Hematopoietic multipotent progenitor cell treated with erythropoietin and hydrocortisone succinate and interleukin-3 and kit ligand, for 17 days (in vitro differentiated cells): ENCODE data around the gene MIA2.
"Not testable (repeated sequence)": the region's sequence is repeated elsewhere in the genome, so short reads cannot be mapped to it uniquely, and the experiment has no call there.

Source experiments
- DNase-seq: peaks from one replicate; pipeline ENCODE4 v3.0.0-alpha.2; 2015; ENCODE audit warnings: low spot score

The MIA2 gene

DNA sequence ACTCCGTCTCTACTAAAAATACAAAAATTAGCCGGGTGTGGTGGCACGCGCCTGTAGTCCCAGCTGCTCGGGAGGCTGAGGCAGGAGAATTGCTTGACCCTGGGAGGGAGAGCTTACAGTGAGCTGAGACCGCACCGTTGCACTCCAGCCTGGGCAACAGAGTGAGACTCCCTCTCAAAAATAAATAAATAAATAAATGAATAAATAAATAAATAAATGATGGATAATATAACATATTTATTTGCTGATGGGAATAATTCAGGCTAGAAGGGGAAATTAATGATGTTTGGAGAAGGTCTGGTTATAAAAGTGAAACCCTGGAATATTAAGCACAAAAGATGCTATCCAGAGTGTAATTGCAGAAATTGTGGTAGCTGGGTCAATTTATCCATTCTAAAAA, 107.4 kb downstream of the MIA2 start:
- DNase-seq = not testable (repeated sequence)

DNA sequence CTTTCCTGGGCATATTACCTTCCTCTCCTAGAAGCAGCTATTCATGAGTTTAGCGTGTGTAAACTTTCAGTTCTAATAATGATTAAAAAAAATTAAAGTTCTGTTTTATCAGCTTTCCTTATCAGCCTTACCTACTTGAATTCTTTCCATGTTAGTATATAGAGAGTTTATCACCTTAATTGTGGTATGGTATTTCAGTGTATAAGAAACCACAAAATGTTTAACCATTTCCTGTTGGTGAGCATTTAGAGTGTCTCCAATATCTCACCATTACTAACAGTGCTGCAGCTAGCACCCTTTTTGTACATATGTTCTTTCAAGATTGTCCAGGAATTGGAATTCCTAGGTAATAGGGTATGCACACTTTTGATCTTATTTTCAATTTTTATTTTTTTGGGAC, 109.1 kb downstream of the MIA2 start:
- DNase-seq = no peak

DNA sequence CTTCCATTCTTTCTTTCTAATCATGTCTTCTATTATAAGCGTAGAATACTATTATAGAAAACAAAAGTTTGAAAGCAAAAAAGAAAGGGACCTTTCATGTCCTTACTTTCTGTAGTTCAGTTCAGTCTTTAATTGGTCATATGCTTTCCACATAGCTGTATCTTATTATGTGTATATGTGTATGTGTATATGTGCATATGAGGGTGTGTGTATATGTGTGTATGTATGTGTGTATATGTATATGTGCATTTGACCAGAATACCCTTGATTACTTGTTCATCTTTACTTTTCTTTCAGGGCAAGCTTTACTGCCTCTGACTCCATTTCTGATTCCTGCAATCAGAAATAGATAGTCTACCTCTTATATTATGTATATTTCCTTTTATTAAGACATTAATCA, 109.9 kb downstream of the MIA2 start:
- no peak for DNase-seq

DNA sequence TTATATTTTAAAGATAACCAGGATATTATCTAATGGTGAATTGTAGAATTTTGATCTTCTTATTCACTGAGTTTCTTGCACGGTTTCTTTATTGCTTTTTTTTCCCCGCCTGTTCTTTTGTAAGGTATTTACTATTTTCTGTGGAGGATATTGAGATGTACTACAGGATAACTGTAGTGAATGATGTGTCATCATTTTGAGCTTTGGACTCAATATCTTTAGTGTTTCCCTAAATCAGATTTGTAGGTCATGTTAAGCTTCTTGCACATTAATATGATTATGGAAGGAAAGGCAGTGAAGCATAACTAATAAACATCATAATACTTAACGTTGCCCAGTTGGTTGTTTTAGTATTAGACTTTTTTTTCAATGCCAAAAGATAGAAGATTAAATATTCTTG, 117.2 kb downstream of the MIA2 start:
- no peak for DNase-seq

DNA sequence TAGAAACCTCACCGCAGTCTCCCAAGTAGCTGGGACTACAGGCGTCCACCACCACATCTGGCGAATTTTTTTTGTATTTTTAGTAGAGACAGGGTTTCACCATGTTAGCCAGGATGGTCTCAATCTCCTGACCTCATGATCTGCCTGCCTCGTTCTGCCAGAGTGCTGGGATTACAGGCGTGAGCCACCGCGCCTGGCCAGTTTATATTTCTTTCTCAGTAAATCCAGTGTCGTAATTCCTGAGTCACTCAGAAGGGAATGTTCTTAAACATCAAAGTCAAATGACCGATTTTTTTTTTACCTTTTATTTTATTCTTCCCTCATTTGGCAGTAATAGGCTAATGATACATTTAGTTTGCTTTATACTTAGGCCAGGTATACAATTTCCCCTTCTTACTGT, 118.0 kb downstream of the MIA2 start:
- no peak for DNase-seq

DNA sequence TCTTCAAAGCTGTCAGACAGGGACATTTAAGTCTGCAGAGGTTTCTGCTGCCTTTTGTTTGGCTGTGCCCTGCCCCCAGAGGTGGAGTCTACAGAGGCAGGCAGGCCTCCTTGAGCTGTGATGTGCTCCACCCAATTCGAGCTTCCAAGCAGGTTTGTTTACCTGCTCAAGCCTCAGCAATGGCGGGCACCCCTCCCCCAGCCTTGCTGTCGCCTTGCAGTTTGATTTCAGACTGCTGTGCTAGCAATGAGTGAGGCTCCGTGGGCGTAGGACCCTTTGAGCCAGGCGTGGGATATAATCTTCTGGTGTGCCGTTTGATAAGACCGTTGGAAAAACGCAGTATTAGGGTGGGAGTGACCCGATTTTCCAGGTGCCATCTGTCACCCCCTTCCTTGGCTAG, 125.4 kb downstream of the MIA2 start:
- not testable (repeated sequence) for DNase-seq

DNA sequence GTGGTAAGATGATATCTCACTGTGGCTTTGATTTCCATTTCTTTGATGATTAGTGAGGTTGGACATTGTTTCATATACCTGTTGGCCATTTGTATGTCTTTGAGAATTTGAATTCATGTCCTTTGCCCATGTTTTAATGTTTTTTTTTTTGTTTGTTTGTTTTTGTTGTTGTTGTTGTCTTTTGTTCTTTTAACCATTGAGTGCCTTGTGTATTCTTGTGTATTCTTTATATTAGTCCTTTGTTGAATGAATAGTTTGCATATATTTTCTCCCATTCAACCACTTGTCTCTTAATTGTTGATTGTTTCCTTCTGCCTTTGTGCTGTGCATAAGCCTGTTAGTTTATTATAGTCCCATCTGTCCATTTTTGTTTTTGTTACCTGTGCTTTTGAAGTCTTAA, 126.6 kb downstream of the MIA2 start:
- no peak for DNase-seq

DNA sequence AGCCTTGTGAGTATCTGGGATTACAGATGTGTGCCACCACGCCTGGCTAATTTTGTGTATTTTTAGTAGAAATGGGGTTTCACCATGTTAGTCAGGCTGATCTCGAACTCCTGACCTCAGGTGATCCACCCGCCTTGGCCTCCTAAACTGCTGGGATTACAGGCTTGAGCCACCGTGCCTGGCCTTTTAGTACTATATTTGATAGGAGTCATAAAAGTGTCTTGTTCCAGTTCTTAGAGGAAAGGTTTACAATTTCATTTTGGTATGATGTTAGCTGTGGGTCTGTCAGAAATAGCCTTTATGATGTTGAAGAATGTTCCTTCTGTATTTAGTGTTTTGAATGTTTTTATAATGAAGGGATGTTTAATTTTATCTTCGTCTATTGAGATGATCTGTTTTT, 127.8 kb downstream of the MIA2 start:
- not testable (repeated sequence) for DNase-seq

DNA sequence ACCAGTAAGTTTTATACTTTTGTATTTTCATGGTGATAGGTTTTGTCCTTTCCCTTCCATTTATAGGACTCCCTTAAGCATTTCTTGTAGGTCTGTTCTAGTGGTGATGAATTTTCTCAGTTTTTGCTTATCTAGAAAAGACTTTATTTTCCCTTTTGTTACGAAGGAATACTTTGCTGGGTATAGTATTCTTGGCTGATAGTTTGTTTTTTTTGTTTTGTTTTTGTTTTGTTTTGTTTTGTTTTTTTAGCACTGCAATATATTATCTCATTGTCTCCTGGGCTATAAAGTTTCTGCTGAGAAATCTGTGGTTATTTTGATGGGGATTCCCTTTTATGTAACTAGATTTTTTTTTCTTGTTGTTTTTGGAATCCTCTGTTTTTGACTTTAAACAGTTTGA, 130.8 kb downstream of the MIA2 start:
- DNase-seq = no peak

DNA sequence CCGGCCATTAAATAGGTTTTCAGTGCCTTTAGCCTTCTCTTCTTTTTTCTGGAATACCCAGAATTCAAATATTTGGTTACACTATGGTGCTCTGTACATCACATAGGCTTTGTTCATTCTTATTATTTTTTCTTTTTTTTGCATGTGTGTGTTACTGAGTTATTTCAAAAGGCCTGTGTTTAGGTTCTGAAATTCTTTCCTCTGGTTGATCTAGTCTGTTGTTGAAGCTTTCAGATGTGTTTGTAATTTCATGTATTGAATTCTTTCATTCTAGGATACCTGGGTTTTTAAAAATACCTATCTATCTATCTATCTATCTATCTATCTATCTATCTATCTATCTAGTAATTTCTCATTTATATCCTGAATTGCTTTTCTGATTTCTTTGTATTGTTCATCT, 131.6 kb downstream of the MIA2 start:
- DNase-seq = no peak

DNA sequence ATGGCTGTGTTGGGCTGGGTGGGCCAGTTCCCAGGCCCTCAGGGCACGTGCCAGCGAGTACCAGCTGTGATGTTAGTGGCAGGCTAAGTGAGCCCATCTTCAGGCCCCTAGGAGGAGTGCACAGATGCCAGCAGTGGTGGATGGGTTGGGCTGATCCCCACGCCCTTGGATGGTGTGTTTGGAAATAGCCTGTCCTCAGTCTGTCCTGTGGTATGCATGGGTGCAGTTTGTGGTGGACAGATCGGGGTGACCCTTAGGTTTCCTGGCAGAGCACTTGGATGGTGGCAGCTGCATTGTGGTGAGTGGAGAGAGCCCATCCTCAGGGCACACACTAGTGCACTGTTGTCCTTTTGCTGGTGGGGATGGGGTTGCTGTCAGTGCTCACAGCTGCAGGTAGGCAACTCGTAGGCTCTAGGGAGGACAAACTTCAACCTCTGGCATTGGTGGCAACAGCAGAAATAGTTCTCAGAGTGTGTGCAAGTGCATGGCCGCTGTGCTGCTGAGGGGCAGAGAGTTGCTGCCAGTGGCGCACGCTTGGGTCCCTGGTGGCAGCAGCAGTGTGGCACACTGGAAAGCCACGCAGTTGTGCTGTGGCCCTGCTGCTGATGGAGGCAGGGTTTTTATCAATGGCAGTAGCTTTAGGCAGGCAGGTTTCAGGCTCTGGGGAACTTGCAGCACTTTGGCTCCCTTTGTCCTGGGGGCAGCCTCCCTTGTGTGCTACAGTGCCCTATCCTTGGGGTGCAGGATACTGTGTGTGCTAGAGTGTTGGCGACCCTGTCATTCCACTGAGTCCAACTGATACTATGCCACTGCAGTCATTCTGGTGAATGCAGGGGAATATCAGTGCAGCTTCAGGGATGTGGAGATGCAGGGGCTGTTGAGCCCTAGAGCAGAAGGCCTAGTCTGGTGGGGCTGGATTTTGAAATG, 133.0 kb downstream of the MIA2 start:
- DNase-seq = no peak

DNA sequence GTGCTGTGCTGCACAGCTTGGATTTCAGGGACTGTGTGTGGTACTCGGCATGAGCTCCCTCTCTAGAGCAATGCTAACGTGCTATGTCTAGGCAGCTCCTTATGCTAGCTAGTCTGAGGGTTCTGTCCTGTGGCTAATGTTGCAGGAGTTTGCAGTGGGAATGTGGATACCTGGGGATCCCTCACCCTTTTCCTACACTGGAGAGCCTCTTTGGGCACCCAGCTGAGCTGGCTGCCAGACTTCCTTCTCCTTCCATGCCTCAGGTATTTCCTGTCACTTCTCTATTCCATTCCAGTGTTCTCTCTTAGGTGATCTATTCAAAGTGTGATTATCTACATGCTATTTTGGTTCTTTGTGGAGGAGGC, 133.7 kb downstream of the MIA2 start:
- no peak for DNase-seq

DNA sequence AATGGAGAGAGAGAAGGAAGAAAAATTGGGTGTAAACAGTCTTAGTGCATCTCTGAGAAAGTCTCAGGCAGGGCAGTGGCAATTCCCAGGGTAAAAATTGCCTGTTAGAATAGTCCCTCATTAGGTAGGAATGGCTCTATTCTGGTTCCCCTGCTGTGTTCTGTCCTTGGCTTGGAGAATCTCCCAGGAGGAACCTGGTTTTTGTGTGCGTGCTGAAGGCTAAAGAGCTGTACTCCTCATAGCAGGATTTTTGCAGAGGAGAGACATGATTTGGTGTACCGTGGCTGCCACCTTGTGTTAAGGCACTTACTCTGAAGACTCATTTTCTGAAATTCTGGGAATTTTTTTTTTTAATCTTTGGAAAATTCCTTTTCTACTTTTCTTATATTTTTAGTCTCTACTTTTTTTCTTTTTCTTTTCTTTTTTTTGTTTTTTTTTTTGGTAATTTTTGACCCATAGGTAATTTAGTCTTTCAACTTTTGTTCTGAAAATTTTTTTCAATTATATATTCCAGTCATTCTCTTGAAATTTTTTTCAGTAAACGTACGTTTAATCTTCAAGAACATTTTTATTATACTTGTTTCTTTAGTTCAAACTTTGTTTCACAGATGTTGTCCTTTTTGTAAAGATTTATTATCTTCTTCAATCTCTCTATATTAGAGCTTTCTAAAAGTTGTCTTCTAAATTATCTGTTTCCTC, 134.7 kb downstream of the MIA2 start:
- DNase-seq = peak; percentile 49

DNA sequence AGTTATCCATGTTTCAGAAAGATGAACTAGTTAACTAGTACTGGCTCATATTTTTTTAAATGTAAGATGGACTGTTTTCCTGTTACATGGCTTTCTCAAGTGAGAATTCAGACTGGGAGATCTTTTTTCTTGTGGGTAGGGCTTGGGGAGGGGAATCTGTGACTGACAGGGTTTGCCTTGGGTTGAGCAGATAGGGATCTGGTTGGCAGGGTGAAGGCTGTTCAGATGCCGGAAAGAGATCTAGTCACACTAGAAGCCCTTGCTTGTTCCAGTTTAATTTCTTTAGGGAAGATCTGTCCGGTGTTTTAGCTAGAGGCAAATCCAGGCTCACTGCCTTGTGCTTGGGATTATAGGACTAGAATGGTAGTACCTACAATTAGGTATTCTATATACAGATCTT, 135.3 kb downstream of the MIA2 start:
- no peak for DNase-seq

DNA sequence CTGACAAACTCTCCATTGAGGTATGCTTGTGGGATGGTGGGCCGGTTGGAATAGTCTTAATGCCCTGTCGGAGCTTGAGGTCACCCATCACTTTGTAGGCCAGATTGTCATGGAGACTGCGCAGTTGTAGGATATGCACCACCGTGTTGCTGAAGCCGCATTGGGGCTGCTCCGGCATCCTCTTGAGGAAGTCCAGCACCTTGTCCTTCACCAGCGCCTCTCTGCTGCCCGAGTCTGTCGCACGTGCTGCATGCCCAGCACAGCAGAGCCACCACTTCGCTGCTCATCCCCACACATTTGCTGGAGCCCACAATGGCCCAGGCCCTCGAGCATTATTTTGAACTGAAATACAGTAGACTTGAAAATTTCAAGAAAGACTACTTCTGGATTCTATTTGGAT, 136.7 kb downstream of the MIA2 start:
- DNase-seq = no peak

DNA sequence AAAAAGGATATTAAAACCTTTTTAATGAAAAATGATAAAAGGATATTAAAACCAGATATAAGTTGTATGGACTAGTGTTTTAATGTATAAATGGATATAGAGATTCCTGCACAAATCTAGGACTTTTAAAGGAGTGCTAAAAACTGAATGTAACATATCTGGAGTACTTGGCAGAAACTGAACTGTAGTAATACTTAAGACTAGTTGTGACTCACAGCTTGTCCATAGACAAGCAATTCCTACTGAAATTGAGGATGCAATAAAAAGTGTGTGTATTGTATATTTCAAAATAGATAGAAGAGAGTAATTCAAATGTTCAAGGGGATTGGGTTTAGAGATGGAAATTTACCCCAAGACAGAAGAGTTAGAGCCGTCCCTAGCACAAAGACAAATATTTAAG, 138.9 kb downstream of the MIA2 start:
- no peak for DNase-seq

DNA sequence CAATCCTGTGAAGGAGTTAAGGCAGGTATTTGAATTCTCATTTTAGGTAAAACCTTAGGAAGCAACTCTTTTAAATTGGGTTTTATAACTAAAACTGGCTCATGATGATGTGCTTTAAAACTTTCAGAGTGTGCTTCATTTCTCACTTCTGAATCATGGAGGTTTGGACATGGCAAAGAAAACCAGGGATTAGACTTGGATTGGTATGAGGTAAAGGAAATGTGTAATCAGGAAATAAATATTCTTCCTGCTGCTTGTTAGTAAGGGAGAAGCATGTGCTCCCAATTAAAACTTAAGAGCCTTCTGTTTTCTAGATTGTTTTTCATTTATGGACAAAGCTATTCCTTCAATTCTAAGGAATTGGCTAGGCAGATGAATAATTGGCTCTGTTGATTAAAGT, 141.1 kb downstream of the MIA2 start:
- no peak for DNase-seq

DNA sequence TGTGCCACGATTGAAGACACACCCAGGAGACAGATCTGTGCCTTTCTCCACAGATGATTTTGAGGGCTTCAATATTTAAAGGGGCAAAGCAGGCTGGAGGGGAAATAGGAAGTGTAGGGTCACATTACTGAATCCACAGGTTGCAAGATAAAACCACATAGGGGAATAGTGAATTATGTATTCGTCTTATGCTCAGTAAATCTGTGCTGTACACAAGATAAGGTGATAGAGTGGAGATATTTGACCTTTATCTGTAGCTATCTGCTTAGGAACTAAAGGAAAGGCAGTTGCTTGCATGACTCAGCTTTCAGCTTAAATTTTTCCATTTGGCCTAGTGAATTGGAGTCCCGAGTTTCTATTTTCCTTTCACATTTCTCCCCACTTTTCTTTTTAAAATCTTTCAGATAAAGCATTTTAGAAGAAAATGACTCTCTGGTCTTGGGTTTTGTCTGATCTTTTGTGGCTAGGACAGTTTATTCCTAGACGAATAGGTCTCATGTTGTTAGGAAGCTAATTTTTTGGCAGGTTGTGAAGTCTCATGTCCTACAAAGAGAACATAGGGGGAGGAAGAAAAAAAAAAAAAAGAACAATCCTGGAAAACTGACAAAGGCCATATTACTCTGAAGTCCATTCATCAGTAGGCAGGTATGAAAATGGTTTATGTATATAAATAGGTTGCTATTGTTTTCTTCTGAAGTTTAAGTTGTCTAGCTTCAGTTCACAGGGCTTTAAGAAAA, 143.1 kb downstream of the MIA2 start:
- no peak for DNase-seq

DNA sequence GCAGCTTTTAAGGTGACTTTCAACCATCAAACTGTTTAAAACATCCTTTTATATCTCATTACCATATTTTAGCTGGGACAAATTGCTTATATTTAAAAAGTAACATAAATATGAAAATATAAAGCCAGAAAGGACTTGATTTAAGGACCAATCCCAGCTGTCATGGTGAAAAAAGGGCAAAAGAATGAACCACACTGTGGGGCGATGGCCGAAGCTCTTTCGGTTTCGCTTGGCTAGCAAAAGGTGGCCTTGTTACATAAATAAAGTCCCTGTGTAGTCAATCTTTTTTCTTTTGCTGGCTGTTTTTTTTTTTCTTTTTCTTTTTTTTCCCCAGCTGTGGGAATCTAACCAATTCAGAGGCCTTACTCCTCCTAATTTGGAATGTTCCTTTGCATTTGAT, 147.7 kb downstream of the MIA2 start:
- no peak for DNase-seq

DNA sequence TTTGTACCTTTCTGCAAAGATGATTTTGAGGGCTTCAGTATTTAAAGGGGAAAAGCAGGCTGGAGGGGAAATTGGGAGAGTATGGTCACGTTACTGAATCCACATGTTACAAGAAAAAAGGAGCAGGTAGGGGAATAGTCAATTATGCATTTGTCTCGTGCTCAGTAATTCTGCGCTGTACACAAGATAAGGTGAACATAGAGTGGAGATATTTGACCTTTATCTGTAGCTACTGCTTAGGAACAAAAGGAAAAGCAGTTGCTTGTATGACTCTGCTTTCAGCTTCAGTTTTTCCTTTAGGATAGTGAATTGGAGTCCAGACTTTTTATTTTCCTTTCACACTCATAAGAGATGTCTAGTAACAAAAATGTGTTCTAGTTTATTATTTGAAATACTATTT, 148.7 kb downstream of the MIA2 start:
- no peak for DNase-seq

DNA sequence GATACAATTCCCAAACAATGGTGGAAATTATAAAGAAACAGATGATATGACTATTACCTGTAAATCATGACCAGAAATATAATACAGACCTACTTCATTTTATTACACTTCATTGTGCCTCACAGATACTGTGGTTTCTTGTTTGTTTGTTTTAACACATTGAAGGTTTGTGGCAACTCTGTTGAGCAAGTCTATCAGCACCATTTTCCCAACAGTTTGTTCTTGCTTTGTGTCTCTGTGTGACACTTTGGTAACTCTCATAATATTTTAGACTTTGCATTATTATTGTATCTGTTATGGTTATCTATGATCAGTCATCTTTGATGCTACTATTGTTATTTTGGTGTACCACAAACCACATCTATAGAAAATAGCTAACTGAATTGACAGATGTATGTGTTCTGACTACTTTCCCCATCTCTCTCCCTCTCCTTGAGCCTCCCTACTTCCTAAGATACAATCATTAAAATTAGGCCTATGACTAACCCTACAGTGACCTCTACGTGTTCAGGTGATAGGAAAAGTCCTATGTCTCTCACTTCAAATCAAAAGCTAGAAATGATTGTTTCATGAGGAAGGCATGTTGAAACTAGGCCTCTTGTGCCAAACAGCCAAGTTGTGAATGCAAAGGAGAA, 149.4 kb downstream of the MIA2 start:
- no peak for DNase-seq

DNA sequence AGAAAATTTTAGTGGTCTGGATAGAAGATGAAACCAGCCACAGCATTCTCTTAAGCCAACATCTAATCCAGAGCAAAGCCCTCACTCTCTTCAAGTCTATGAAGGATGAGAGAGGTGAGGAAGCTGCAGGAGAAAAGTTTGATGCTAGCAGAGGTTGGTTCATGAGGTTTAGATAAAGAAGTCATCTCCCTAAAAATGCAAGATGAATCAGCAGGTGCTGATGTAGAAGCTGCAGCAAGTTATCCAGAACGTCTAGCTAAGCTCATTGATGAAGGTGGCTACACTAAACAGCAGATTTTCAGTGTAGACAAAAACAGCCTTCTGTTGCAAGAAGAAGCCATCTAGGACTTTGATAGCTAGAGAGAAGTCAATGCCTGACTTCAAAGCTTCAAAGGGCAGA, 150.0 kb downstream of the MIA2 start:
- no peak for DNase-seq

DNA sequence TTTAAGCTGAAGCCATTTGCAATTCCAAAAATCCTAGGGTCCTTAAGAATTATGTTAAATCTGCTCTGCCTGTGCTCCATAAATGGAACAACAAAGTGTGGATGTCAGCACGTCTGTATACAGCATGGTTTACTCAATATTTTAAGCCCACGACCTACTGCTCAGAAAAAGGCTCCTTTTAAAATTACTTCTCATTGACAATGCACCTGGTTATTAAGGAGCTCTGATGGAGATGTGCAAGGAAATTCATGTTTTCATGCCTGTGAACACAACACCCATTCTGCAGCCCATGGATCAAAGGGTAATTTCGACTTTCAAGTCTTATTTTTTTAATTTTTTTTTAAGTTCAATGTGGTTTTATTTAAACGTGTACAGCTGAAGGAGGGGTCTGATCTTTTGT, 150.5 kb downstream of the MIA2 start:
- no peak for DNase-seq
